Mesendoderm (in vitro differentiated cells): Measurements from ENCODE around the gene ZNF831.

ENCODE experiments used
- DNase-seq: peaks from one replicate; pipeline ENCODE4 v3.0.0; 2013
- H2AK5ac ChIP-seq: 2 replicates; pipeline ENCODE4 v1.6.1; 2013; ENCODE audit warnings: low read length, inconsistent platforms
- H2BK120ac ChIP-seq: 2 replicates; pipeline ENCODE4 v1.6.1; 2013; ENCODE audit warnings: low read depth, mild to moderate bottlenecking, low read length, moderate library complexity, mixed read lengths
- H2BK15ac ChIP-seq: replicated peaks from 2 replicates; pipeline ENCODE4 v1.6.1; 2013; ENCODE audit warnings: low read depth, mild to moderate bottlenecking, moderate library complexity
- H2BK5ac ChIP-seq: 2 replicates; pipeline ENCODE4 v1.6.1; 2013; ENCODE audit warnings: low read length, inconsistent platforms
- H3K18ac ChIP-seq: 2 replicates; pipeline ENCODE4 v1.6.1; 2013; ENCODE audit warnings: mild to moderate bottlenecking, low read length, mixed read lengths
- H3K23ac ChIP-seq: one replicate; pipeline ENCODE4 v1.6.1; 2013; ENCODE audit warnings: low read length
- H3K27ac ChIP-seq: 2 replicates; pipeline ENCODE4 v1.5.1; 2013; ENCODE audit warnings: low read depth, mild to moderate bottlenecking, inconsistent platforms, low read length, moderate library complexity
- H3K27me3 ChIP-seq: 2 replicates; pipeline ENCODE4 v1.6.1; 2013; ENCODE audit warnings: low read length, control low read depth, mild to moderate bottlenecking, inconsistent platforms; ENCODE audit not compliant: insufficient read depth, poor library complexity
- H3K36me3 ChIP-seq: 2 replicates; pipeline ENCODE4 v1.6.1; 2013; ENCODE audit warnings: low read length, inconsistent platforms; ENCODE audit not compliant: control insufficient read depth, insufficient read depth
- H3K4ac ChIP-seq: one replicate; pipeline ENCODE4 v1.6.1; 2013; ENCODE audit warnings: low read depth, mild to moderate bottlenecking, low read length, moderate library complexity
- H3K4me1 ChIP-seq: 2 replicates; pipeline ENCODE4 v1.6.1; 2013; ENCODE audit warnings: low read depth, low read length, inconsistent platforms; ENCODE audit not compliant: control insufficient read depth
- H3K4me2 ChIP-seq: 2 replicates; pipeline ENCODE4 v1.6.1; 2013; ENCODE audit warnings: low read length
- H3K4me3 ChIP-seq: 2 replicates; pipeline ENCODE4 v1.5.1; 2013; ENCODE audit warnings: mild to moderate bottlenecking, low read length
- H3K56ac ChIP-seq: one replicate; pipeline ENCODE4 v1.6.1; 2013; ENCODE audit warnings: low read length
- H3K79me1 ChIP-seq: 2 replicates; pipeline ENCODE4 v1.6.1; 2013; ENCODE audit warnings: low read length, inconsistent platforms
- H3K79me2 ChIP-seq: 2 replicates; pipeline ENCODE4 v1.6.1; 2013; ENCODE audit warnings: mild to moderate bottlenecking, low read length; ENCODE audit not compliant: control insufficient read depth, insufficient read depth
- H3K9ac ChIP-seq: 2 replicates; pipeline ENCODE4 v1.6.1; 2013; ENCODE audit warnings: low read length, inconsistent platforms
- H4K5ac ChIP-seq: one replicate; pipeline ENCODE4 v1.6.1; 2013; ENCODE audit warnings: low read length
- H4K8ac ChIP-seq: one replicate; pipeline ENCODE4 v1.6.1; 2013; ENCODE audit warnings: low read depth, mild to moderate bottlenecking, control low read depth, low read length, moderate library complexity
- WGBS: extraction: QIAGEN DNeasy Blood & Tissue Kit; methylation state at CpG from one replicate; pipeline ENCODE4 v1.1.7; 2013; ENCODE audit warnings: low lambda C conversion rate, missing lambda C conversion rate; ENCODE audit not compliant: insufficient coverage; ENCODE audit errors: extremely low coverage; 5-methylcytosine and 5-hydroxymethylcytosine counted together

The ZNF831 gene

DNA sequence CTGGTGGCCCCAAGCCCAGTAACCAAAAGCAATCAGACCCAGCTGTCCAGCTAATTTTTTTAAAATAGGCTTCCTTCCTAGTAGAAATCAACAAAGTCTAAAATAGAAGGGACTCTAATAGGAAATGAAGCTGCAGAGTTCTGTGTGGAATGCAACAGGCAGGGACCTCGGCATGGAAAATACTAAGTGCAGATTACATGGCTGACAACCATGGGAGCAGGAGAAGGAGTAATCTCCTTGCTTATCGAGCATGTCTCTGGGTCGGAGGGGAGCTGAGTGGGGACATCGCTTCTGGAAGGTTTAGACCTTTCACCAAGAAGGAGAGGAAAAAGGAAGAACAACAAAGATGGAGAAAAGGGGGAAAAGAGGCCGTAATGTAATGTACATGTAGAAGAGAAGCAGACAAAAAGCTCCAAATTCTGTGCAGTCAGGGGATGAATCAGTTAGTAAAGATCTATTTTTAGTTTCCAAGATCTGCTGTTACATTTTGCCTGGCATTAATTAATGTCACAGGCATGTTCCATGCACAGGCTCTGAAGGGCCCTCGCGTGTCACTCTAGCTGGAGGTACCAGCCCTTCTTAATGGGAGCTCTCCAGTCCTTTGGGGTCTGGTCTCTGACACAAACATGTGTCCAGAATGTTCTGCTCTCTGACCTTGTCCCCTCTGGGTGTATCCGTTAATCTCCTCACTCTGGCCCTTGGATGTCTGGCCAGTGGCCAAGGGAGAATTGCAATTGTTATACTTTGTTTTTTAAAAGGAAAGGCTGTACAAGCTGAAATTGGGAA, 16.6 kb upstream of the ZNF831 start:
- H3K4ac ChIP-seq = no peak overlapping the region
- no peaks in the 10 kb centered on the region for H3K79me2 ChIP-seq
- H3K23ac ChIP-seq = no peak overlapping the region
- no peaks in the 10 kb centered on the region for H3K4me1 ChIP-seq
- H3K79me1 ChIP-seq = no peaks in the 10 kb centered on the region
- H3K18ac ChIP-seq = no peak overlapping the region
- H3K4me2 ChIP-seq = no peak overlapping the region
- no peak overlapping the region for H3K9ac ChIP-seq
- H4K5ac ChIP-seq = no peak overlapping the region
- no peak overlapping the region for H4K8ac ChIP-seq
- no peaks in the 10 kb centered on the region for H3K27me3 ChIP-seq
- no peak overlapping the region for H2BK120ac ChIP-seq
- no peak overlapping the region for H2AK5ac ChIP-seq
- H3K27ac ChIP-seq = no peak overlapping the region
- no peak overlapping the region for H2BK15ac ChIP-seq
- H2BK5ac ChIP-seq = no peak overlapping the region
- no peak overlapping the region for H3K56ac ChIP-seq
- no CpG with 5 or more reads among the region's 8 CpGs for WGBS
- no peak for DNase-seq
- H3K4me3 ChIP-seq = no peak overlapping the region
- no peaks in the 10 kb centered on the region for H3K36me3 ChIP-seq

DNA sequence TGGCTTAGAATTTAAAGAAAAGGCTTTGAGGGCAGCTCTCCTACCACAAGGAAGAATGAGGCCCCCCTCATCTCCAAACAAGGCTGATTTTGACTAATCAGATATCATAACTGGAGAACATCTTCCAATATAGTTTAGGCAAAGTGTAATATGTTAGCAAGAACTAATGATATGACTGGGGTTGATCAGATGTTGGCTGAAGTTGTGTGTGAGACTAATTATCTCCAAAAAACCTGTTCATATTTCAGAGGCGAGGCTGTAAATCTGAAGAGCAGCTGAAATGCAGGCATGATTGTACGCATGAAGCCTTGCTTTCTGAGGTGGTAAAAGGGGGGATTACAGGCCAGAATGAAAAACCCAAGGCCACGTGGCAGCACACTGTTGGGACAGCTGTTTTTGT, 16.0 kb upstream of the ZNF831 start:
- WGBS = no CpG with 5 or more reads among the region's 3 CpGs
- H3K4me1 ChIP-seq = no peaks in the 10 kb centered on the region
- H3K36me3 ChIP-seq = no peaks in the 10 kb centered on the region
- H2BK15ac ChIP-seq = no peak overlapping the region
- H3K79me2 ChIP-seq = no peaks in the 10 kb centered on the region
- H3K27me3 ChIP-seq = no peaks in the 10 kb centered on the region
- no peak overlapping the region for H3K4me3 ChIP-seq
- H3K18ac ChIP-seq = no peak overlapping the region
- no peak overlapping the region for H3K56ac ChIP-seq
- no peak overlapping the region for H2BK5ac ChIP-seq
- no peak overlapping the region for H3K4ac ChIP-seq
- no peak for DNase-seq
- H2AK5ac ChIP-seq = no peak overlapping the region
- H4K5ac ChIP-seq = no peak overlapping the region
- no peak overlapping the region for H3K9ac ChIP-seq
- H2BK120ac ChIP-seq = no peak overlapping the region
- H3K4me2 ChIP-seq = no peak overlapping the region
- no peak overlapping the region for H3K27ac ChIP-seq
- H4K8ac ChIP-seq = no peak overlapping the region
- H3K79me1 ChIP-seq = no peaks in the 10 kb centered on the region
- H3K23ac ChIP-seq = no peak overlapping the region

DNA sequence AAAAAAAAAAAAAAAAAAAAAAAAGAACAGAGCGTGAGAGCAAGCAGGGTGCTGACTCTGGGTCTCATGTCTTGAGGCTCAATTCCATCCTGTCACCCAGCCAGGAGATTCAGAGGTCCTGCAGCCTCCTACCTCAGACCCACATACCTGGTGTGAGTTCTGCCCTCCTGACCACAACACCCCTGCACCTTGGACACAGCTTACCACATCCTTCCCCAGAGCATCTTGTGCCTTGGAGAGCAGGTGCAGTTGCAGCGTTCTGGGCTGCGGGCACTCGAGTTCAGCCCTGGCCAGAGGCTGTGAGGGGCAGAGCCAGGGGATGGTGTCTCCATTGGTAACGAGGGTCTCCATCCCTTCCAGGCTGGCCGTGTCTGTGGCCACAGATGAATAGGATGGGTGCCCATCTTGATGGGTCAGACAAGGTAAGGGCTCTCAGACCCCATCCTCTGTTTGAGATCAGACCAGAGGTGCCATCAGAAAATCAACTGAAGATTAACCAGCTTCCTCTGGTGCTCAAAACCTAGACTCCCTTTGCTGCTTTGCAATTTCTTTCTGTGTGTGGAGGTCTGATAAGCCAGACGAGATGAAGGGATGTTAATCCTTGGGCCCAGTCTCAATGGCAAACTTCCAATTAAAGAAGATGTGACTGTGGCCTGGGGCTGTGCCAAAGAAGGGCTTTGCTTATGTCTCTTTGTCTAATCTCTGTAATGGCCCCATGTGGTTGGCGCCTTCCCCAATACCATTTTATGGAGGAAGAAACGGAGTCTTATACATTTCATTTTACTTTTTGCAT, 14.7 kb upstream of the ZNF831 start:
- WGBS = no CpG with 5 or more reads among the region's 9 CpGs
- H3K27me3 ChIP-seq = no peaks in the 10 kb centered on the region
- H3K9ac ChIP-seq = no peak overlapping the region
- no peaks in the 10 kb centered on the region for H3K79me2 ChIP-seq
- H2BK120ac ChIP-seq = no peak overlapping the region
- H3K4me3 ChIP-seq = no peak overlapping the region
- H2BK5ac ChIP-seq = no peak overlapping the region
- no peak overlapping the region for H2AK5ac ChIP-seq
- no peak overlapping the region for H4K5ac ChIP-seq
- H3K56ac ChIP-seq = no peak overlapping the region
- H3K23ac ChIP-seq = no peak overlapping the region
- H3K4me1 ChIP-seq = no peaks in the 10 kb centered on the region
- no peaks in the 10 kb centered on the region for H3K36me3 ChIP-seq
- H2BK15ac ChIP-seq = no peak overlapping the region
- no peaks in the 10 kb centered on the region for H3K79me1 ChIP-seq
- no peak overlapping the region for H3K4ac ChIP-seq
- H3K18ac ChIP-seq = no peak overlapping the region
- DNase-seq = no peak
- no peak overlapping the region for H3K27ac ChIP-seq
- H3K4me2 ChIP-seq = no peak overlapping the region
- no peak overlapping the region for H4K8ac ChIP-seq

DNA sequence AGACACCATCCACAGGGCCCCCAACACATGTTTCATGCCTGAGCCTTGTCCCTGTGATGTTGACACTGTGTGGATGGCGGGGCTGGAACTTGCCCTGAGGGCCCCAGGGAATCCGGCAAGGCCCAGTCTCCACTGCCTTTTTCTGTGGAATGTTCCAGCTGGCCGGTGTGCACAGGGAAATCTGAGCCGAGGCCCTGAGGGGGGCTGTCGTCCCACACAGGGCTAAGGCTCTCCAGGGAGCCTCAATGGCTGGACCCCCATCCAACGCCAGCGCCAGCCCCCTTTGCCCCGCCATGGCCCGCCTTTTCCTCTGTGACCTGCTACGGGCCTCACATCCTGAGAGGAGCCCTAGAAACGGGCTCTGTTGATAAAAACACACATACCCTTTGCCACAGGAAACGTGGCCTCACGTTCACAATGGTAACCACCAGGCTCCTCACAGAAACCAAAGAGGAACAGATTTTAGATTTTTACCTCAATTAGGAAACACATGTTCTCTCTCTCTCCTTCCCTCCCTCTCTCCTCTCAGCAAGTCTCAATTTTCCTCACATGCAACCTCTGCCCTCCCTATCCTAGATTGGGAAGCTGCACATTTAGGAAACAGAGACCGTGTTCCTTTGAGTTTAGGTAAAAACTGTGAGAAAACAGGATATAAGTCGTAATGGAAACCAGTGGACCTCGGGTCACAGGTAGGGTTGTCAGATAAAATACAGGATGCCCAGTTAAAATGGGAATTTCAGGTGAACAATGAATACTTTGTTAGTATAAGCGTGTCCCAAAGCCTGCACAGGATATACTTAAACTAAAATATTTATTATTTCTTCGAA, 13.7 kb upstream of the ZNF831 start:
- no peak for DNase-seq
- WGBS = no CpG with 5 or more reads among the region's 18 CpGs

DNA sequence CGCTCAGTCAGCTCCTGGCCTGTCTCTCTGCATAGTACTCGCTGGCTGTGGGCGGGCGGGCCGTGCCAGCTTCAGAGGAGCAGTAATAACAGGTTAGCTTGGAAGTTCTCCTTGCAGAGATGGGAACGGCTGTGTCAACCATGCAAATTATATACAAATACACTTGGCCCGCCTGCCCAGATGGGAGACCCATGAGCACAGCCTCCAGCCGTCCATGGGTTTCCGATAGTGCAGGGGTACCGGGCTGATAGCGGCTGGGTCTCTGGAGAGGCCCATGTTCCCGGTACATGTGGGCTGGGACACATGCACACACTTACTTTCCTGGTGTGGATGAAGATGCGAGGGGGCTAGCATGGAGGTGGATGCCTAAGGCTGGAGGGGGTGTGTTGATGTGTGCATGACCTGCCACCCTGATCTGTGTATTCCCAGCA, 12.8 kb upstream of the ZNF831 start:
- no peak overlapping the region for H3K23ac ChIP-seq
- no peak overlapping the region for H2BK5ac ChIP-seq
- no peak overlapping the region for H4K5ac ChIP-seq
- H2BK120ac ChIP-seq = no peak overlapping the region
- H3K36me3 ChIP-seq = no peaks in the 10 kb centered on the region
- no peaks in the 10 kb centered on the region for H3K4me1 ChIP-seq
- H2AK5ac ChIP-seq = no peak overlapping the region
- no peak overlapping the region for H3K27ac ChIP-seq
- no peak overlapping the region for H3K4me2 ChIP-seq
- no peaks in the 10 kb centered on the region for H3K79me2 ChIP-seq
- no peak overlapping the region for H3K4ac ChIP-seq
- H4K8ac ChIP-seq = no peak overlapping the region
- no peak overlapping the region for H3K4me3 ChIP-seq
- no peak overlapping the region for H3K56ac ChIP-seq
- H3K18ac ChIP-seq = no peak overlapping the region
- no peak for DNase-seq
- H3K79me1 ChIP-seq = no peaks in the 10 kb centered on the region
- no CpG with 5 or more reads among the region's 13 CpGs for WGBS
- H2BK15ac ChIP-seq = no peak overlapping the region
- no peaks in the 10 kb centered on the region for H3K27me3 ChIP-seq
- no peak overlapping the region for H3K9ac ChIP-seq

More for the DNA sequence above, 13.7 kb upstream of the ZNF831 start:
- Histone ChIP-seq H3K4me3 (no peak overlapping the region), H3K4ac (no peak overlapping the region), H3K36me3 (no peaks in the 10 kb centered on the region), H3K79me1 (no peaks in the 10 kb centered on the region), H3K4me1 (no peaks in the 10 kb centered on the region), H4K8ac (no peak overlapping the region), H3K27me3 (no peaks in the 10 kb centered on the region), H3K79me2 (no peaks in the 10 kb centered on the region), H3K4me2 (no peak overlapping the region), H2AK5ac (no peak overlapping the region), H2BK120ac (no peak overlapping the region), H2BK15ac (no peak overlapping the region), H3K56ac (no peak overlapping the region), H3K27ac (no peak overlapping the region), H4K5ac (no peak overlapping the region), H3K9ac (no peak overlapping the region), H3K23ac (no peak overlapping the region), H2BK5ac (no peak overlapping the region), H3K18ac (no peak overlapping the region)
